H9 (cell line): ENCODE data around the gene TELO2. TPM values are rescaled to one million over a fixed set of nuclear protein-coding genes. Genes with fewer than 3 reads are reported as not detected.

Source experiments
- DNase-seq: peaks from one replicate; pipeline ENCODE4 v3.0.0-alpha.2; 2017
- H2AFZ ChIP-seq: one replicate; pipeline ENCODE4 v1.6.1; 2013; ENCODE audit warnings: mild to moderate bottlenecking, low read length, control low read depth, moderate library complexity
- H2AK5ac ChIP-seq: 2 replicates; pipeline ENCODE4 v1.6.1; 2013; ENCODE audit warnings: low read length, control low read depth, mixed read lengths; ENCODE audit not compliant: insufficient read length
- H2BK120ac ChIP-seq: one replicate; pipeline ENCODE4 v1.6.1; 2013; ENCODE audit warnings: low read depth, mild to moderate bottlenecking, low read length, control low read depth, inconsistent platforms; ENCODE audit not compliant: poor library complexity, severe bottlenecking
- H2BK12ac ChIP-seq: 2 replicates; pipeline ENCODE4 v1.6.1; 2013; ENCODE audit warnings: low read length, control low read depth, mixed read lengths, low read depth; ENCODE audit not compliant: insufficient read length
- H2BK15ac ChIP-seq: 2 replicates; pipeline ENCODE4 v1.6.1; 2013; ENCODE audit warnings: low read depth, low read length, control low read depth
- H2BK20ac ChIP-seq: one replicate; pipeline ENCODE4 v1.6.1; 2013; ENCODE audit warnings: low read depth, mild to moderate bottlenecking, low read length, control low read depth, inconsistent platforms; ENCODE audit not compliant: poor library complexity, severe bottlenecking
- H2BK5ac ChIP-seq: 2 replicates; pipeline ENCODE4 v1.6.1; 2013; ENCODE audit warnings: low read length, control low read depth, mixed read lengths; ENCODE audit not compliant: insufficient read length
- H3K14ac ChIP-seq: 2 replicates; pipeline ENCODE4 v1.6.1; 2013; ENCODE audit warnings: low read length, control low read depth; ENCODE audit not compliant: insufficient read depth
- H3K18ac ChIP-seq: 2 replicates; pipeline ENCODE4 v1.6.1; 2013; ENCODE audit warnings: low read depth, mild to moderate bottlenecking, mixed read lengths, low read length, control low read depth; ENCODE audit not compliant: insufficient read length
- H3K23ac ChIP-seq: 2 replicates; pipeline ENCODE4 v1.6.1; 2013; ENCODE audit warnings: low read length, control low read depth, mixed read lengths, low read depth; ENCODE audit not compliant: insufficient read length
- H3K23me2 ChIP-seq: 2 replicates; pipeline ENCODE4 v1.6.1; 2013; ENCODE audit warnings: low read depth, mild to moderate bottlenecking, mixed read lengths, low read length, control low read depth; ENCODE audit not compliant: insufficient read length, poor library complexity, severe bottlenecking
- H3K27ac ChIP-seq: 2 replicates; pipeline ENCODE4 v1.5.1; 2013; ENCODE audit warnings: low read length, control low read depth, mixed read lengths, low read depth; ENCODE audit not compliant: insufficient read length
- H3K27me3 ChIP-seq: 2 replicates; pipeline ENCODE4 v1.6.1; 2013; ENCODE audit warnings: low read length, control low read depth, inconsistent platforms; ENCODE audit not compliant: insufficient read depth
- H3K4ac ChIP-seq: 2 replicates; pipeline ENCODE4 v1.6.1; 2013; ENCODE audit warnings: low read depth, mild to moderate bottlenecking, control low read depth, inconsistent platforms, low read length, moderate library complexity
- H3K4me1 ChIP-seq: 2 replicates; pipeline ENCODE4 v1.6.1; 2013; ENCODE audit warnings: low read length, control low read depth, inconsistent platforms; ENCODE audit not compliant: insufficient read depth
- H3K4me2 ChIP-seq: 2 replicates; pipeline ENCODE4 v1.6.1; 2013; ENCODE audit warnings: low read length, control low read depth, mixed read lengths; ENCODE audit not compliant: insufficient read length, insufficient read depth
- H3K56ac ChIP-seq: 2 replicates; pipeline ENCODE4 v1.6.1; 2013; ENCODE audit warnings: low read depth, mild to moderate bottlenecking, mixed read lengths, low read length, control low read depth; ENCODE audit not compliant: insufficient read length
- H3K79me1 ChIP-seq: 2 replicates; pipeline ENCODE4 v1.6.1; 2013; ENCODE audit warnings: low read depth, mild to moderate bottlenecking, moderate library complexity, low read length, control low read depth, inconsistent platforms; ENCODE audit not compliant: insufficient read depth, poor library complexity, severe bottlenecking
- H3K79me2 ChIP-seq: 2 replicates; pipeline ENCODE4 v1.6.1; 2013; ENCODE audit warnings: low read length, control low read depth, inconsistent platforms; ENCODE audit not compliant: insufficient read depth
- H3K9ac ChIP-seq: 2 replicates; pipeline ENCODE4 v1.6.1; 2013; ENCODE audit warnings: low read length, control low read depth, mixed read lengths; ENCODE audit not compliant: insufficient read length; ENCODE audit errors: extremely low read depth
- H3K9me3 ChIP-seq: one replicate; pipeline ENCODE4 v1.6.1; 2013; ENCODE audit warnings: low read depth, low read length, inconsistent platforms; ENCODE audit not compliant: control insufficient read depth
- H3T11ph ChIP-seq: one replicate; pipeline ENCODE4 v1.6.1; 2013; ENCODE audit warnings: mild to moderate bottlenecking, low read length, control low read depth, inconsistent platforms
- H4K20me1 ChIP-seq: one replicate; pipeline ENCODE4 v1.6.1; 2013; ENCODE audit not compliant: control insufficient read depth, insufficient read length, insufficient read depth
- H4K5ac ChIP-seq: 2 replicates; pipeline ENCODE4 v1.6.1; 2013; ENCODE audit warnings: low read depth, mild to moderate bottlenecking, mixed read lengths, low read length, control low read depth; ENCODE audit not compliant: insufficient read length
- H4K8ac ChIP-seq: replicated peaks from 2 replicates; pipeline ENCODE4 v1.6.1; 2013; ENCODE audit warnings: low read length, control low read depth, mixed read lengths, low read depth; ENCODE audit not compliant: insufficient read length
- H4K91ac ChIP-seq: 2 replicates; pipeline ENCODE4 v1.6.1; 2013; ENCODE audit warnings: low read depth, mild to moderate bottlenecking, moderate library complexity, mixed read lengths, low read length, control low read depth; ENCODE audit not compliant: insufficient read length
- H3K27ac Mint-ChIP-seq, 3 experiments: 2 replicates in 2 of 3; 3 replicates in 1 of 3; pipeline ENCODE4 v1.8.0; 2020 to 2021; ENCODE audit warnings: mixed read lengths in 3 of 3, mild to moderate bottlenecking in 1 of 3, moderate library complexity in 1 of 3
- H3K27me3 Mint-ChIP-seq: 2 replicates; pipeline ENCODE4 v1.8.0; 2021; ENCODE audit warnings: low read depth, mild to moderate bottlenecking, moderate library complexity, mixed read lengths
- H3K36me3 Mint-ChIP-seq, 3 experiments: 2 replicates in 2 of 3; 3 replicates in 1 of 3; pipeline ENCODE4 v1.8.0; 2020 to 2021; ENCODE audit warnings: low read depth in 3 of 3, mixed read lengths in 3 of 3; ENCODE audit not compliant: insufficient read depth in 1 of 3
- H3K4me1 Mint-ChIP-seq, 2 experiments: 2 replicates each; pipeline ENCODE4 v1.8.0; 2020; ENCODE audit warnings: mixed read lengths in 2 of 2
- H3K4me3 Mint-ChIP-seq, 2 experiments: 2 replicates in 1 of 2; 3 replicates in 1 of 2; pipeline ENCODE4 v1.8.0; 2020 to 2021; ENCODE audit warnings: mild to moderate bottlenecking in 2 of 2, mixed read lengths in 2 of 2, moderate library complexity in 1 of 2
- H3K9me3 Mint-ChIP-seq, 2 experiments: 2 replicates in 1 of 2; 3 replicates in 1 of 2; pipeline ENCODE4 v1.8.0; 2020; ENCODE audit warnings: mild to moderate bottlenecking in 2 of 2, mixed read lengths in 2 of 2, moderate library complexity in 1 of 2
- WGBS: extraction: QIAGEN DNeasy Blood & Tissue Kit; methylation state at CpG from one replicate; pipeline ENCODE4 v1.1.7; 2013; ENCODE audit warnings: missing lambda C conversion rate, low lambda C conversion rate, mixed read lengths; ENCODE audit not compliant: insufficient read length; ENCODE audit errors: extremely low coverage; 5-methylcytosine and 5-hydroxymethylcytosine counted together
- total RNA-seq: library from RNA; stranded (reverse); gene quantifications from 2 replicates; pipeline ENCODE4 v1.2.1, GENCODE V29; 2021
- TF ChIP-seq, protein P1 (sequence below): fragments of 200-600 bp; sonication (generic); conservative IDR thresholded peaks from 3 replicates; pipeline ENCODE4 v1.8.0; 2021; ENCODE audit warnings: antibody characterized with exemption, mild to moderate bottlenecking

TELO2 gene
- total RNA-seq, 1 experiment from 2014 or later: 98.9 TPM

DNA sequence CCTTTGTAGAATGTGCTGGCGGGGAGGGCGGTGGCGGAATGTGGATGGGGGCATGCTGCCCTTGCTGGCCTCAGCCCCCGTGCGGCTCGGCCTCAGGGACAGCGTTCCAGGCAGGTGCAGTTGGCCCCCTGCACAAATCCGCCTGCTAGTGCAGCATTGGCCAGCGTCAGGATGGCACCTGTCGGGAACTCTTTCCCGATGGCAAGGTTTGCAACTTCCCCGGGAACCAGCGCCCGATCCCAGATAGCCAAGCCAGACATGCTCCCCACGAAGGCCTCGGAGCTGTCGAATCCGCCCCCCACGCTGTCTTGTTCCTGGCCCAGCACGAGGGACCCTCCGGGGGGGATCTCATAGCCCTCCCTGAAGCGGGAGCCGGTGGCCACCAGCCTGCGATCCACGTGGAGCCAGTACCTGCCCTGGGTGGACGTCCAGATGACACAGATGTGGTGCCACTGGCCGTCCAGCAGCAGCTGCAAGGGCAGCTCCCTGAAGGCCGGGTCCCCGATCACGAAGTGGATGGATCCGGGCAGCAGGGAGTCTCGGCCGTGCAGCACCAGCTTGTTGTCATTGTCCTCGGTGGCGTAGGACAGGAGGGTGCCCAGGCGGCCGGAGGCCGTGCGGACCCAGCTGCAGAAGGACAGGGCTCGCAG is 7.2 kb upstream of the TELO2 start:
- Histone ChIP-seq H2BK20ac (no peak overlapping the region), H3T11ph (no peak overlapping the region), H3K9ac (no peak overlapping the region), H3K27me3 (no peaks in the 10 kb centered on the region), H3K9me3 (no peaks in the 10 kb centered on the region), H3K79me2 (no peaks in the 10 kb centered on the region), H2BK15ac (no peak overlapping the region), H4K8ac (no peak overlapping the region), H2BK120ac (no peak overlapping the region), H3K23me2 (no peaks in the 10 kb centered on the region), H3K18ac (no peak overlapping the region), H4K5ac (no peak overlapping the region), H2AK5ac (no peak overlapping the region), H3K4ac (no peak overlapping the region), H2BK12ac (no peak overlapping the region), H3K23ac (no peak overlapping the region), H3K4me1 (no peaks in the 10 kb centered on the region), H3K79me1 (no peaks in the 10 kb centered on the region), H2AFZ (no peak overlapping the region), H4K20me1 (no peaks in the 10 kb centered on the region), H3K27ac (no peak overlapping the region), H3K56ac (no peak overlapping the region), H3K4me2 (no peak overlapping the region), H2BK5ac (no peak overlapping the region), H3K14ac (no peak overlapping the region; the same call in 1 of the 2 replicates), H4K91ac (no peak overlapping the region)
- H3K27ac Mint-ChIP-seq: no peak overlapping the region
- H3K9me3 Mint-ChIP-seq: peaks cover 0 to 3% of the 10 kb centered on the region in 2 experiments; a peak in 1 of 5 replicates
- no peak for DNase-seq
- TF ChIP-seq, protein P1, sequence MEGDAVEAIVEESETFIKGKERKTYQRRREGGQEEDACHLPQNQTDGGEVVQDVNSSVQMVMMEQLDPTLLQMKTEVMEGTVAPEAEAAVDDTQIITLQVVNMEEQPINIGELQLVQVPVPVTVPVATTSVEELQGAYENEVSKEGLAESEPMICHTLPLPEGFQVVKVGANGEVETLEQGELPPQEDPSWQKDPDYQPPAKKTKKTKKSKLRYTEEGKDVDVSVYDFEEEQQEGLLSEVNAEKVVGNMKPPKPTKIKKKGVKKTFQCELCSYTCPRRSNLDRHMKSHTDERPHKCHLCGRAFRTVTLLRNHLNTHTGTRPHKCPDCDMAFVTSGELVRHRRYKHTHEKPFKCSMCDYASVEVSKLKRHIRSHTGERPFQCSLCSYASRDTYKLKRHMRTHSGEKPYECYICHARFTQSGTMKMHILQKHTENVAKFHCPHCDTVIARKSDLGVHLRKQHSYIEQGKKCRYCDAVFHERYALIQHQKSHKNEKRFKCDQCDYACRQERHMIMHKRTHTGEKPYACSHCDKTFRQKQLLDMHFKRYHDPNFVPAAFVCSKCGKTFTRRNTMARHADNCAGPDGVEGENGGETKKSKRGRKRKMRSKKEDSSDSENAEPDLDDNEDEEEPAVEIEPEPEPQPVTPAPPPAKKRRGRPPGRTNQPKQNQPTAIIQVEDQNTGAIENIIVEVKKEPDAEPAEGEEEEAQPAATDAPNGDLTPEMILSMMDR: no peak
- no peaks in the 10 kb centered on the region for H3K4me1 Mint-ChIP-seq
- H3K4me3 Mint-ChIP-seq: no peak overlapping the region
- WGBS: no CpG with 5 or more reads among the region's 40 CpGs
- H3K27me3 Mint-ChIP-seq: peaks cover 48% of the 10 kb centered on the region
- no peaks in the 10 kb centered on the region for H3K36me3 Mint-ChIP-seq
